Measurements from ENCODE around the gene RENBP. TPM values are rescaled to one million over a fixed set of nuclear protein-coding genes. Genes with fewer than 3 reads are reported as not detected.

Gene RENBP
- total RNA-seq, 2 experiments from 2014 or later = 14.3 to 15.8 TPM

DNA sequence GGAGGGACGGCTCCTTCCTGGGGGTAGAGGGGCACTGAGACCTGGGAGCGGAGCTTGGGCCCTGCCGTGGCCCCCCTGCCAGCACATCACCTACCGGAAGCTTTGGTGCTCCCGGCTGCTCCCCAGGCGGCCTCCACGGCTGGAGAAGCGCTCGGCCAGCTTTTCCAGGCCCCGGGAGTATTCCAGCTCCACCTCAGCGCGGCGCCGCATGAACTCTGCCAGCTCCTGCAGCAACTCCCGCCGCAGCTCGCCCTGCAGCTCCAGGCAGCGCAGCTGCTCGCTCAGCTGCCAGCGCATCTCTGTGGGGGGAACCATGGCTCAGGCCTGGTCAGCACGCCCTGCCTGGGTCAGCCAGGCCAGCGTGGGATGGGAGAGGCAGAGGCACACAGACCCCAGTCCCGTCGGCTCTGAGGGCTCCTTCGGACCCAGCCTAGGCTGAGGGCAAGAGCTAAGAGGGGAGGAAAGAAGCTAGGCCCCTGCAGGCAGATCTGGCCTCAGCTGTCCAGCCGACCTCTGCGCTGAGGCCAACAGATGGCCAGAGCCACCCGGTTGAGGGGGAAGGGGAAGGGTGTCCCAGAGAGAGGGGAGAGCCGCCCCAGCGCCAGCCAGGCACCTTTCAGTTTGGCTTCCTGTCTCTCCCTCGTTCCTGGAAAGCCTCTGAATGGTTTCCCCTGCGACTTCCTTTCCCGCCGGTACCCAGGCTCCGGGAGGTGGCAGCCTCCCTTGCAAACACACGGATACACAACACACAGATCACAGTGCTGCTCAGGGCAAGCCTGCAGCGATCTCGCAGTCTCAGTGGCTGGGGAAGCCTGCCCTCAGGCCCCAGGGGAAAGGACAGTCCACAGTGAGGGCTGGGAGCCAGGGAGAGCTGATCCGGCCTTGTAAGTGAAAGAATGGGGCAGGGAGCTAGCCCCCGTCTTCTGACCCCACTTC, 22.7 kb downstream of the RENBP start:
- POLR2A ChIA-PET = interaction anchor here (0.9 to 9.8 kb wide), 5 partner anchors 12 to 47 kb away, joined by 3 to 130 read pairs (median 5); partner anchors contain the start of gene RENBP
- no peaks in the 10 kb centered on the region for H3K9me3 Mint-ChIP-seq
- H3K4me3 Mint-ChIP-seq = peak overlapping the region; percentile 90
- H3K27ac Mint-ChIP-seq = peak overlapping the region; percentile 97
- DNase-seq = no peak
- peaks cover 15% of the 10 kb centered on the region for H3K4me1 Mint-ChIP-seq (ENCODE audit: low read depth)
- H3K36me3 Mint-ChIP-seq (ENCODE audit: low read depth) = peaks cover 46% of the 10 kb centered on the region
- CTCF ChIA-PET = interaction anchor here (0.9 to 11.9 kb wide), 4 partner anchors 11 to 155 kb away, joined by 3 to 136 read pairs (median 4); partner anchors contain the start of gene RENBP
- no peak for ATAC-seq
- intact Hi-C loops (cut with micrococcal nuclease) = loop anchor here (10.0 kb wide), 1 partner anchor 157 kb away; the partner anchor contains the start of gene PLXNB3
- TF ChIP-seq, protein P1, sequence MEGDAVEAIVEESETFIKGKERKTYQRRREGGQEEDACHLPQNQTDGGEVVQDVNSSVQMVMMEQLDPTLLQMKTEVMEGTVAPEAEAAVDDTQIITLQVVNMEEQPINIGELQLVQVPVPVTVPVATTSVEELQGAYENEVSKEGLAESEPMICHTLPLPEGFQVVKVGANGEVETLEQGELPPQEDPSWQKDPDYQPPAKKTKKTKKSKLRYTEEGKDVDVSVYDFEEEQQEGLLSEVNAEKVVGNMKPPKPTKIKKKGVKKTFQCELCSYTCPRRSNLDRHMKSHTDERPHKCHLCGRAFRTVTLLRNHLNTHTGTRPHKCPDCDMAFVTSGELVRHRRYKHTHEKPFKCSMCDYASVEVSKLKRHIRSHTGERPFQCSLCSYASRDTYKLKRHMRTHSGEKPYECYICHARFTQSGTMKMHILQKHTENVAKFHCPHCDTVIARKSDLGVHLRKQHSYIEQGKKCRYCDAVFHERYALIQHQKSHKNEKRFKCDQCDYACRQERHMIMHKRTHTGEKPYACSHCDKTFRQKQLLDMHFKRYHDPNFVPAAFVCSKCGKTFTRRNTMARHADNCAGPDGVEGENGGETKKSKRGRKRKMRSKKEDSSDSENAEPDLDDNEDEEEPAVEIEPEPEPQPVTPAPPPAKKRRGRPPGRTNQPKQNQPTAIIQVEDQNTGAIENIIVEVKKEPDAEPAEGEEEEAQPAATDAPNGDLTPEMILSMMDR (IDR thresholded peaks at IDR 0.05) = no peak
- no peaks in the 10 kb centered on the region for H3K27me3 Mint-ChIP-seq

DNA sequence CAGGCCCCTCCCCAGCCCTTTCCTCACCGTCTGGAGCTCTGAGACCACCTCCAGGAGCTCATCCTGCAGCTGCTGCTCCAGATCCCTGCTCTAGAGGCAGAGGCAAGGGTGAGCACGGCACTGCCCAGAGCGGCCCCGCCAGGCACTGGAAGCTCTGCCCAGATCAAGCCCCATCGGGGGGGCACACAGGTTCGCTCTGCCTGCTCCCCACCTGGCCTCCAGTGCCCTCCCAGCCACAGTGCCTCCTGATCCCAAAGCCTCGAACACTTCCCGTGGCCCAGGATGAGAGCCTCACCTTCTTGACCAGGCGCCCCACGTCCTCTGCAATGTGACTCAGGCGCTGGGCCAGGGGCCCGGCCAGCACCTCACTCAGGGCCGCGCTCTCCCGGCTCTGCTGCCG, 23.4 kb downstream of the RENBP start:
- H3K9me3 Mint-ChIP-seq = no peaks in the 10 kb centered on the region
- ChIA-PET POLR2A (interaction anchor here (0.9 kb wide), 1 partner anchor 13 kb away, joined by 3 read pairs; no protein-coding TSS in a partner anchor), CTCF (interaction anchor here (0.9 to 11.9 kb wide), 2 partner anchors 10 to 28 kb away, joined by 3 to 136 read pairs; partner anchors contain the start of gene RENBP)
- H3K27me3 Mint-ChIP-seq = no peaks in the 10 kb centered on the region
- H3K36me3 Mint-ChIP-seq (ENCODE audit: low read depth) = peaks cover 48% of the 10 kb centered on the region
- intact Hi-C loops (cut with micrococcal nuclease) = loop anchor here (10.0 kb wide), 1 partner anchor 156 kb away; the partner anchor contains the start of gene PLXNB3
- no peak overlapping the region for H3K4me3 Mint-ChIP-seq
- DNase-seq (no peak), ATAC-seq (no peak)
- H3K27ac Mint-ChIP-seq = no peak overlapping the region
- peaks cover 15% of the 10 kb centered on the region for H3K4me1 Mint-ChIP-seq (ENCODE audit: low read depth)
- TF ChIP-seq, protein P1 (IDR thresholded peaks at IDR 0.05) = no peak

DNA sequence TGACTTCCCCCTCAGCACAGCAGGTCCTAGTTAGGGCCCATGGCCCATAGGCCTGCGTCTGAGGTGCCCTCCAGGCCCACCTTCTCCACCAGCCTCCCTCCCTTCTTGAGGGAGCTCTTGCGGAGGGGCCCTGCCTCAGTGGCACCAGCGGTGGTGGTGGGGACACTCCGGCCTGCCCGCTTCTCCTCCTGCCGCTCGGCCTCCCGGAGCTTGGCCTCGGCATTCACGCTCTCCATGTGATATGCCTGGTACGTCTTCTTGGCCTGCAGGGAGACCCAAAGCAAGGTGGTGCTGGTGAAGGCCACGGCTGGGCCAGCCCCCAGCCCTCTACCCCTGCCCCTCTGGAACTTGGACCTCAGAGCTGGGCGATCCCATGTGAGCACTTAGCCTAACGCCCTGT, 23.9 kb downstream of the RENBP start:
- intact Hi-C loops (cut with micrococcal nuclease) = loop anchor here (10.0 kb wide), 1 partner anchor 156 kb away; the partner anchor contains the start of gene PLXNB3
- no peaks in the 10 kb centered on the region for H3K27me3 Mint-ChIP-seq
- H3K4me3 Mint-ChIP-seq = no peak overlapping the region
- CTCF ChIA-PET = interaction anchor here (0.9 to 11.9 kb wide), 2 partner anchors 10 to 29 kb away, joined by 3 to 136 read pairs; partner anchors contain the start of gene RENBP
- DNase-seq (no peak), ATAC-seq (no peak)
- peaks cover 15% of the 10 kb centered on the region for H3K4me1 Mint-ChIP-seq (ENCODE audit: low read depth)
- no peaks in the 10 kb centered on the region for H3K9me3 Mint-ChIP-seq
- TF ChIP-seq, protein P1 (IDR thresholded peaks at IDR 0.05) = no peak
- no peak overlapping the region for H3K27ac Mint-ChIP-seq
- peaks cover 50% of the 10 kb centered on the region for H3K36me3 Mint-ChIP-seq (ENCODE audit: low read depth)
- POLR2A ChIA-PET = no interaction called here

- H3K9me3 Mint-ChIP-seq = no peaks in the 10 kb centered on the region
- TF ChIP-seq, protein P1 (IDR thresholded peaks at IDR 0.05) = no peak
- ATAC-seq (no peak), DNase-seq (no peak)
- peaks cover 43% of the 10 kb centered on the region for H3K36me3 Mint-ChIP-seq (ENCODE audit: low read depth)
- CTCF ChIA-PET = no interaction called here
- H3K27me3 Mint-ChIP-seq = no peaks in the 10 kb centered on the region
- peaks cover 15% of the 10 kb centered on the region for H3K4me1 Mint-ChIP-seq (ENCODE audit: low read depth)
- intact Hi-C loops (cut with micrococcal nuclease) = no loop called here
- POLR2A ChIA-PET = no interaction called here
- H3K4me3 Mint-ChIP-seq = no peak overlapping the region
- no peak overlapping the region for H3K27ac Mint-ChIP-seq
Observed at GRCh38 chrX:153919281-153919680, 25.2 kb downstream of the RENBP start.
